ENCODE measurements around the gene SLK.

DNA sequence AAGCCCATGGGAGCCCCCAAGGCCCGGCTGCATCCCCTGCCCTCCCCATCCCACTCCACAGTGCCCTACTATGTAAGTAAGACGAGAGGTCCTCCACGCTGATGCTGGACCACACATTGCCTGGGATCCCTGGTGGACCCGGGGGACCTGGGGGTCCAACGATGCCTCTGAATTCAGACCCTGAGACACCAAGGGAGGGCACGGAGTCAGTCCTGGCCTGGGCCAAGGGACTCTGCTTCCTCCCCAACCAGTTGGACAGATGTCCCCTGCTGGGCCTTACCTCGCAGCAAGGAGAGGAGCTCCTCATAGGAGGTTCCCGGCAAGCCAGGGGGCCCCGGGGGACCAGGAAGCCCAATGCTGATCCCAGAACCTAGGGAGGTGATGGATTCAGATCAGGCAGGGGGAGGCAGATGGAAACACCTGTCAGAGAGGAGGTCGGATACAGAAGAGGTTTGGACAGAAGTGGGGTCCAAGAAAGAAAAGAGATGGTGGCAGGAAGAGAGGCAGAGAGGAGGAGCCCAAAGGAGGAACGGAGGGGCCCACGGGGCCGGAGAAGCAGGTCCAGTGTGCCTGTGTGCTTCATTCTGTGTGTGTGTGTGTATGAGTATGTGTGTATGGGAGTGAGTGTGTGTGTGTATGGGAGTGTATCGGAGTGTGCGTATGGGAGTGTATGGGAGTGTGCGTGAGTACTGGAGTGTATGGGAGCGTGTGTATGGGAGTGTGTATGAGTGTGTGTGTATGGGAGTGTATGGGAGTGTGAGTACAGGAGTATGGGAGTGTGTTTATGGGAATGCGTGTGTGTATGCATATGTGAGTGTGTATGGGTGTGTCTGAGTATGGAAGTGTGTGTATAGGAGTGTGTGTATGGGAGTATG lies 68.5 kb downstream of the SLK start:
- no peak for TF ChIP-seq CTCF (IDR thresholded peaks at IDR 0.05)
- no peak for TF ChIP-seq POLR2A (IDR thresholded peaks at IDR 0.05)

All from thyroid gland (tissue), 4 donors.